ENCODE results near the gene KCNJ6.

DNA sequence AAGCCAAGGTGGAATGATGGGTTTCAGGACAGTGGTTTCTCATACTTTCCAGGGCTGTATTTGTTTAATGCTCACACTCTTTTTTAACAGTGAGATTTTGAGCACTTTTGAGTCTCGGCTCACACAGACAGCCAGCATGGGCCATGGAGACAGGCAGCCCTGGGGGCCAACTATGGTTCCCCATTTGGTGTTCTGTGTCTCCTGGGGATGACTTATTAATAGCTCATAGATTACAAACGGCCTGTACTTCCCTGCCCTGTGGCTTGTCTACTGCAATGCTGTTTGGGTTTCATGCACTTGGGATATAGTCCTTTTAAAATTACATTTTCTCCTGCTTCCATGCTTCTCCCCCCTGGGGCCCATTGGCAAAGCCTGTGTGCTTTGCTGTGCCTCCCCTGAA, 178.3 kb downstream of the KCNJ6 start:
- TF ChIP-seq, protein P1, sequence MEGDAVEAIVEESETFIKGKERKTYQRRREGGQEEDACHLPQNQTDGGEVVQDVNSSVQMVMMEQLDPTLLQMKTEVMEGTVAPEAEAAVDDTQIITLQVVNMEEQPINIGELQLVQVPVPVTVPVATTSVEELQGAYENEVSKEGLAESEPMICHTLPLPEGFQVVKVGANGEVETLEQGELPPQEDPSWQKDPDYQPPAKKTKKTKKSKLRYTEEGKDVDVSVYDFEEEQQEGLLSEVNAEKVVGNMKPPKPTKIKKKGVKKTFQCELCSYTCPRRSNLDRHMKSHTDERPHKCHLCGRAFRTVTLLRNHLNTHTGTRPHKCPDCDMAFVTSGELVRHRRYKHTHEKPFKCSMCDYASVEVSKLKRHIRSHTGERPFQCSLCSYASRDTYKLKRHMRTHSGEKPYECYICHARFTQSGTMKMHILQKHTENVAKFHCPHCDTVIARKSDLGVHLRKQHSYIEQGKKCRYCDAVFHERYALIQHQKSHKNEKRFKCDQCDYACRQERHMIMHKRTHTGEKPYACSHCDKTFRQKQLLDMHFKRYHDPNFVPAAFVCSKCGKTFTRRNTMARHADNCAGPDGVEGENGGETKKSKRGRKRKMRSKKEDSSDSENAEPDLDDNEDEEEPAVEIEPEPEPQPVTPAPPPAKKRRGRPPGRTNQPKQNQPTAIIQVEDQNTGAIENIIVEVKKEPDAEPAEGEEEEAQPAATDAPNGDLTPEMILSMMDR (conservative IDR thresholded peaks at IDR 0.05; ENCODE audit: low read depth, low read length) = no peak
- no peak for TF ChIP-seq EZH2 (IDR thresholded peaks at IDR 0.05; ENCODE audit: borderline replicate concordance, low read depth, low read length, poor library complexity, severe bottlenecking)

Data from A673 (cell line).